Hypothalamus (tissue), 51 donors: ENCODE data around the gene PACS1.
A peak's percentile ranks its signal among the peaks of the same experiment; 100 is the strongest.
"Not testable (repeated sequence)": the region's sequence is repeated elsewhere in the genome, so short reads cannot be mapped to it uniquely, and the experiment has no call there.

ENCODE experiments used
- DNase-seq, 51 donors: peaks; one replicate each; lab custom pipeline; 2025; lab: John Stamatoyannopoulos, UW

Gene PACS1

DNA sequence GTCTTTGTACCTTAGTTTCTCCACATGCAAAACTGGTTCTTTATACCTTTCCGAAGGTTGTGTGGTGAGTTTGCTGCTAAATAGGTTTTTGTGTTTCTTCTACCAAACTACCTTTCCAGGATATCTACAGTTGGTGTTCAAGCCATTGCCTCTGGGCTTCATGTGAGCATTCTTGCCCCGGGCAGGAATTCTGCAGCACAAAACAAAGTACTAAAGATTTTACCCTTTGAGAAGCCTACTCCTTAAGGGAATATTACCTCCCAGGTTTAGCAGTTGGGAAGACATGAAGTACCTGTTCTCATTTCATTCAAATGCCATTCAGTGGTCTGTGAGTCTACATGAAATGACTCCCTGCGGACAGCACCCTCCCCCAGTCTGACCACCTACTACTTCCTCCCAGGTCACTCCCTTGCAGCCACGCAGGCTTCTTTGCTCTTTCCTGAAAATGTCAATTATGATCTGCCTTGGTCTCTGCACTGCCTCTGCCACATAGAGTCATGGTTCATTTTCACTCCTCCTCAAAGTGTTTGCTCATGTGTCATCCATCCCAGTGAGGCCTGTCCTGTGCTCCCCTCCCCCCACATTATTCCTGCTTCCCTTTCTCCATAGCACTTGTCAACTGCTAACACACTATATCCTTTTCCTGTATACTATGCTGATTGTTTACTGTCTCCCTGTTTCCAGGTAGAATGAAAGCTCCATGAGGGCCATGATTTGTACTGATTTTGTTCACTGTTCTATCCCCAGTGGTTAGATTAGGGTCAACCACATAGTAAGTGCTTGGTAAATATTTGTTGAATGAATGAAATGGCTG is 36.9 kb downstream of the PACS1 start:
- no peak for DNase-seq

DNA sequence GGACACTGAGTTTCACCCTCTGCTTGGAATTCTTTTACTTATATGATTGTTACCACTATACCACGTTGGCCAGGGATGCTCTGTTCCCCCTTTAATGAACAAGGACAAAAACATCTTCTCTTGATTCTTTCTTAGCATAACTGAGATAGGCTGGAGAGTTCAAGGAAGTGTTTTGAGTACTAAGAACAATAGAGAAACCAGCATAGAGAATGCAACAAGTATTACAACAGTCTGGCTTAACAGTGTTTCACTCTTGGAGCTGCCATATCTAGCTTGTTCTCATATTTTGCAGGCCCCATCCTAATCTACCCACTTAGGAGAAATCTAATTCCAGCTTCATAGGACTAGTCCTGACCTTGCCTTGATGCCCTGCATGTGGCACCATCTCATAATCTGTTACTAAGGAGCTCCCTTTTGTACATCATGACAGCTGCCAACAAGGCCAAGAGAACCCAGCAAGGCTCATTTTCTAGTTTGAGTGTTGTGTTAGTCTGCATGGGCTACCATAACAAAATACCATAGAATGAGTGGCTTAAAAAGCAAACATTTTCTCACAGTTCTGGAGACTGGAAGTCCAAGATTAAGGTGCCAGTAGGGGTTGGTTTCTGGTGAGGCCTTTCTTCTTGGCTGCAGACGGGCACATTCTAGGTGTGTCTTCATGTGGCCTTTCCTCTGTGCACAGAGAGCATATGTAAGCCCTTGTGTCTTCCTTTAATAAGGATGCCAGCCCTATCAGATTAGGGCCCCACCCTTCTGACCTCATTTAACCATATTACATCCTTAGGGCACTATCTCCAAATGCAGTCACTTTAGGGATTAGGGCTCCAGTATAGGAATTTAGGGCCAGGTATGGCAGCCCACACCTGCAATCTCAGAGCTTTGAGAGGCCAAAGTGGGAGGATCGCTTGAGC is 37.8 kb downstream of the PACS1 start:
- DNase-seq: no peak

DNA sequence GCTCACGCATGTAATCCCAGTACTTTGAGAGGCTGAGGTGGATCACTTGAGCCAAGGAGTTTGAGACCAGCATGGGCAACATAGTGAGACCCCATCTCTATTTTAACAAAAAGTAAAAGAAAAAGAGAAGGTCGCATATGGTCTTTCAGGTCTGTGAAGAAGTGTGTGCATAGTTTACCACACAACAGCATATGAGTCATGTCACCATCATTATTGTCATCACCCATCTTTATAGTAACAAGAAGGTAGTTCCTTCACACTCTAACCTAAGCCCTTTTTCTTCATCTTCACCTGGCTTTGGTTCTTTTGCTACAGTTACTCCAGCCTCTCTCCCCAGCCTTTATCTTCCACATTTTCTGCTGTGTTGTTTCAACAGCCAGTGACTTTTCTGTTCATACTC is 39.2 kb downstream of the PACS1 start:
- DNase-seq: no peak

DNA sequence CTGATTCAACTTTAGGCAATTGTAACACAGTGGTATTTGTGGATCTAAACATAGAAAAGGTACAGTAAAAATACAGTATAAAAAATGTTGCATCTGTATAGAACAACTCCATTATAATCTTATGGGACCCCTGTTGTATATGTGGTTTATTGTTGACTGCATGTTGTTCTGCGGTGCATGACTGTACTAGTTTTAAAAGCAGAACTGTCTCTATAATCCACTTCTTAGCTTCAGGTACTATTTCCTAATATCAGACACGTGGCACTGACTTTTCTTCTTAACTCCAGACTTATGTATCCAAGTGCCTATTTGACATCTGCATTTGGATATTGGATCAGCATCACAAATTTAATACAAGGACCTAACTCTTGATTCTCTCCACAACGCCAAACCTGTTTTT is 41.1 kb downstream of the PACS1 start:
- no peak for DNase-seq

DNA sequence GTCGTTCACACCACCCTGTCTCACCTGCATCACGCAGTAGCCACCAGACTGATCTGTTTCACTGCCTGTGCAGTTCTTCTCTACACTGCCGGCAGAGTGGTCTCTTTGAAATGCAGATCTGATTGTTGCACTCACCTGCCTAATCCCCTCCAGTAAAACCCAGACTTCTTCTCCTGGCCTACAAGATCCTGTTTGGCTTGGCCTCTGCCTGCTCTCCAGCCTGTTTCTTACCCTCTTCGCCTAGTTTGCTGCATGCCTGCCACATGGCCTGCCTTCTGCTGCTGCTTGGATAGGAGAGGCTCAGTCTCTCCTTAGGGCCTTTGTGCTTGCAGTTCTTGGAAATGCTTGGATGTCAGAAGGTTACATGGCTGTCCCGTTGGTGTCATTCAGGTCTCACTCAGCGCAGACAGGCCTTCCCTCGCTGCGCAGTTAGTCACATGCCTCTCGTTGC is 42.0 kb downstream of the PACS1 start:
- DNase-seq: no peak

DNA sequence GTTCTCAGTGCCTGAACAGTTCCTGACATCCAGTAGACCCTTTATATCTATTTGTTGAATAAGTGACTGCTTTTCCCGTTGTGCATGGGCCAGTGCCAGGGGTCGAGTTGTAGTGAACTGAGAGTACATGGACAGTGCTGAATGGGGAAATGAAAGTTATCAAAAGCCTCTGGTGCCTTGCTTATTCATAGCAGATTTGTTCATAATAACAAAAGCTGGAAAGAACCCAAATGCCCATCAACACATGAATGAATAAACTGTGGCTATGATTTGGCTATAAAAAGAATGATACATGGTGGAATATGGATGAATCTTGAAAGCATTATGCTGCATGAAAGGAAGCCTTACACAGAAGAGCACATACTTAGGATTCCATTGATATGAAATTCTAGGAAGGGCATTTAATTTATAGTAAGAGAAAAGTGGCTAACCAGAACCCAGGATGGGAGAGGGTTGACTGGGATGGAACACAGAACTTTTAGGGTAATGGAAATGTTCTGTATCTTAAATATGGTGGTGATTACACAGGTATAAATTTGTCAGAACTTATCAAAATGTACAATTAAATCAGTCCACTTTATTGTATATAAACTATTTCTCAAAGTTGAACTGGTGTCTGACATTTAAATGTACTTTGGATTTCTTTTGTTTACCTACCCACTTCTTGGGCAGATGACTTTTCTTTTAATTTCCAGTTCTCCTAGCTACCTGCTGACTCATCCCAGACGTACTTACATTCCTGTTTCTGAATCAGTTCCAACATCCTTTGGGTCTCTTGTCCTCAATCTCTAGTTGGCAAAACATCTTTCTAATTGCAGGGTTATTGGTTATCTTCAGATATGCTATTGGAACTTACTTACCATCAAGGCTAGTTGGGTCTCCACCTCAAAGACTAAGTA is 42.8 kb downstream of the PACS1 start:
- no peak for DNase-seq

DNA sequence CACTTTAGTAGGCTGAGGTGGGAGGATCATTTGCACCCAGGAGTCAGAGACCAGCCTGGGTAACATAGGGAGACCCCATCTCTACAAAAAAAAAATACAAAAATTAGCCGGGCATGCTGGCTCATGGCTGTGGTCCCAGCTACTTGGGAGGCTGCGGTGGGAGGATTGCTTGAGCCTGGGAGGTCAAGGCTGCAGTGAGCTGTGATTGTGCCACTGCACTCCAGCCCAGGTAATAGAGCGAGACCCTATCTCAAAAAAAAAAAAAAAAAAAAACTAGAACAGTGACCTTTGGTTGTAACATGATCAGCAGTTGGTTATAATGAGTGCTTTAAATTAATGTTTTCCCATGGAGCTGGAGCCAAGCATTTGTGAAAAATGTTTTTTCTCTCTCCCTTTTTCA is 44.9 kb downstream of the PACS1 start:
- DNase-seq: not testable (repeated sequence)

DNA sequence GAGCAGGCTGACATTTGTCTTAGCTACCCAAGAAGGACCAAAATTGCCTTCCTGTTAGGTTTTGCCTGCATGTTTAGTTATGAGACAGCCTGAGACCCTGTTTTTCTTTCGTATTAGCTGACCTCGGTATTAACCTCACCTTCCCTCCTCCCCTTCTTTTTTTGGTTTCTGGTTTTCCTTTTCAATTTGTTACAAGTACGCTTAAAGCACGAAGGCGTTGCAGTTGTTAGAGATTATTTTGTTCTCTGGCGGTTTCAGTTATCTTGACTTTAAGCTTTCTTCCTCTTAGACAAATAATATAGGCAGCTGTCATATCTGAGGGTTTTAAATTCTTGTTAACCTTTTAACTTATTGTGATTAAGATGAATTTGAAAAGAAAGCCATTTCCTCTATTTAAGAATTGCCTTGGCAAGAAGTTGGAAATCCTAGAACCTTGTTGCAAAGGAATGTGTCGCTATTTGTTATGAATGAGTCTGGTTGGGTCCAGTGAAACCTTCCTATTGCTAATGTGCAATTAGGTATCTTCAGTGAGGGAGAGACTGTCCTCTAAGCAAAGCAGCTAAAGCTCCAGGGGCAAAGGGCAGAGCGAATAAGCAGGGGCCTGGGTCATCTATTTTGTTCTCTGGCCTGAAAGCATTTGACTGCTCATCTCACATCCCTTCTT is 45.7 kb downstream of the PACS1 start:
- DNase-seq: no peak

DNA sequence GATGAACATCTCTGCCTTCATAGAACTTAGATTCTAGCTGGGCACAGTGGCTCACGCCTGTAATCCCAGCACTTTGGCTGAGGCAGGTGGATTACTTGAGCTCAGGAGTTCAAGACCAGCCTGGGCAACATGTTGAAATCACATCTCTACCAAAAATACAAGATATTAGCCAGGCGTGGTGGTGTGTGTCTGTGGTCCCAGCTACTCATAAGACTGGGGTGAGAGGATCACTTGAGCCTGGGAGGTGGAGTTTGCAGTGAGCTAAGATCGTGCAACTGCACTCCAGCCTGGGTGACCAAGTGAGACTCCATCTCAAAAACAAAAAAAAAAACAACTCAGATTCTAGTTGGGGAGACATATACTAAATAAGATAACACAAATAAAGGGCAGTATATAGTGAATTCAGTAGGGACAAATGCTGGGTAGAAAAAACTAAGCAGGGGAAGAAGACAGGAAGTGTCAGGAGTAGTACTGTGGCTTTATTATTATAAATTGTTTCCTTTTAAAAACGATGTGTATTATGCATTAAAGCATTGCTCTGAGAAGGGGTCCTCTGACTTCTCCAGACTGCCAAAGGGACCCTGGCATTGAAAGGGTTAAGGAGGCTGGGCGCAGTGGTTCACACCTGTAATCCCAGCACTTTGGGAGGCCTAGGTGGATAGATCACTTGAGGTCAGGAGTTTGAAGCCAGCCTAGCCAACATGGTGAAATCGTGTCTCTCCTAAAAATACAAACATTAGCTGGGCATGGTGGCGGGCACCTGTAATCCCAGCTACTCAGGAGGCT is 46.7 kb downstream of the PACS1 start:
- DNase-seq: no peak

DNA sequence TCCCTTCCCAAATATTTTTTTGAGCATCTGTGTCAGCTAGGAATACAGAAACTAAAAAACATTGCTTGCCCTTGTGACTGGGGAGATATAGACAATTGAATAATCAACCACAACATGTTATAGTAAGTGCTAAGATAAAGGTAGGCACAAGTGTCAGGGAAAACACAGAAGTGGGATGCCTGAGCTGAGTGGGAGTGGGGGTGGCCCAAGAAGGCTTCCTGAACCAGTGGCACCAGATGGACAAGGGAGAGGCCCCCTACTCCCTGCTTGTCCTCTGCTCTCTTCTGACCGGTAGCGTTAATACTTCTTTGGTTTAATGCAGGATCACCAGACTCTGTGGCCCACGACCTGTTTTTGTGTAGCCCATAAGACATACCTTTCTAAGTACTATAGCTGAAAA is 48.8 kb downstream of the PACS1 start:
- no peak for DNase-seq

DNA sequence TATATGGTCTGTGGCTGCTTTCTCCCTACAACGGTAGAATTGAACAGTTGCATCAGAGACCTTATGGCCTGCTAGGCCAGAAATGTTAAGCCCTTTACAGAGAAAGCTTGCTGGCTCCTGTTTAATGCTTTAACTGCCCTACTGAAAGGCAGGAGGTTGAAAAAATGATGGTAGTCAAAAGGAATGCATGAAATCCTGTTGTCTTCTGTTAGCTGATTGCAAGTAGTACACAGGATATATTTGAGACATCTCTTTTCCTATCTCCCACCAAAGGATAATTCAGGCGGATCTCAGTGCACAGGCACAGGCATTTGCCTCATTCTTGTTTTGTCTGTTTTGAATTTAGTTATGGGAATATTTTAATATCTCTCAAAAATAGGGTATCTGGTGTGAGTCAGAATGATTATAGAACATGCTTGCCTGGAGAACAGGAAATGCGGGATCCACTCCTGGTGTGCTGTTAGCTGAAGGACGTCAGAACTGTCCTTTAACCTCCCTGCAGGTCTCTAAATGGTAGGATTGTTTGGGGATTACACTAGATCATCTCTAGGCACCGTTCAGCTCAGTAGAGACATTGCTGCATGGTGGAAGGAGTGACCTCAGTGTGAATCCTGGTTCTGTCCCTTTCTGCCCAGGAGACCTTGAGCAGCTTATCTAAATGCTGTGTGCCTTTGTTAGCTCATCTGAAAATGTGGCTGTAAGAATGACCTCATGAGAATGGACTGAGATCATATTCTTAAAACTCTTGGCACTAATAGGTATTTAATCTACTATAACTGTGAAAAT is 49.5 kb downstream of the PACS1 start:
- no peak for DNase-seq

DNA sequence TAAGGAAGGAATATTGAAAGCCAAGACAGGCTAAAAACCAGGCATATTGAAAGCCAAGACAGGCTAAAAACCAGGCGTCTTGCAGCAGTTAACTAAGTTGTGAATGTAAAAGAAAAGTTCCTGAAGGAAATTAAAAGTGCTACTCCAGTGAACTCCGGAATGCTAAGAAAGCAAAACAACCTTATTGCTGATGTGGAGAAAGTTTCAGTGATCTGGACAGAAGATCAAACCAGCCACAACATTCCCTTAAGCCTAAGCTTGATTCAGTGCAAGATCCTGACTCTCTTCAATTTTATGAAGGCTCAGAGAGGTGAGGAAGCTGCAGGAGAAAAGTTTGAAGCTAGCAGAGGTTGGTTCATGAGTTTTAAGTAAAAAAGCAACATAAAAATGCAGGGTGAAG is 51.4 kb downstream of the PACS1 start:
- no peak for DNase-seq

DNA sequence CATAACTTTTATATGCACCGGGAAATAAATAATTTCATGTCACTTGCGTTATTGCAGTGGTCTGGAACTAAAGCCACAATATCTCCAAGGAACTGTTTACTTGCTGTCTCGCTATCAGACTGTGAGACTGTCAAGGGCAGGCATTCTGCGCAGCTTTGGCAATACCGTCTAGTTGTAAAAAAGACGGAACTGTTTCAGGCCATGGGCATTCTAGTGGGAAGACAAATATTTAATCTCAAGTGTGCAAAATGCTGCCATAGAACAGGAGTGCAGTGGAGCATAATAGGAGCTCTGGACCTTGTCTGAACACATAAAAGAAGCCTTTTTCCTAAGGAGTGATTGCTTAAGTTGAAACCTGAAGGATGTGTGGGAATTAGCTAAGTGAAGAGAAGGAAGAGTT is 53.8 kb downstream of the PACS1 start:
- DNase-seq: no peak

DNA sequence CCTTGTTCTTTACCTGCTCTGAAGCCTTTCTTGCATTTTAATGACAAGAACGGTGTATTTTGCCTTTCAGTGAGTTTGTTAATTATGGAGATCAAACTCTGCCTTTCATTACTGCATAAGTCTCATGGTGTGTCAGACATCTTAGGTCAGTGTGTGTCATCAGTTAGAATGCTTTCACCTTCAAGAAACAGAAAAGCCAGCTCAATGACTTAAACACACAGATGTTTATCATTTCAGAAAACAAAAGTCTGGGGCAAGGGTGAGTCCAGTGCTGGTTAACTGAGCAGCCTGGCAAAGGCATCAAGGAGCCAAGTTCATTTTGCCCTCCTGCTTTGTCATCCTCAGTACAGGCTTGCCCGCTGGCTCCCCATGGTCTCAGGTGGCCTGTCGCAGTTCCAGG is 54.5 kb downstream of the PACS1 start:
- DNase-seq: no peak

DNA sequence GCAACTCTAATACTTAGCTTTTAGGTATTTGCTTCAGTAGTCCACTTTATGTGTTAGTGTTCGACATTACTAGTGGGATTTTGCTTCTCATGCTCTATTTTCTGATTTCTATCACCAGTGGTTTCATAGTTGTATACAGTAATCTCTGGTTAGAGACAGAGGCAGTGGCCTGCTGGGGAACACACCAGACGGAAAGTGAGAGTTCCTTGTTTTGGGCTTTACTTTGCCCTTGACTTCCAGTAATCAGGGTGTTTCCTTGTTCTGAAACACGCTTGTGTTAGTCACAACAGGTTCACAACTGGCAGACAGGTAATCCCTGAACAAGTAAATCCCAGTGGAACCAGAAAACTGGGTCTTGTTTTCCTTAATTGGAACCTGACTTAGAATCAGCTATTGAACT is 56.0 kb downstream of the PACS1 start:
- peak in 1 of 51 donors; percentile 32 for DNase-seq

DNA sequence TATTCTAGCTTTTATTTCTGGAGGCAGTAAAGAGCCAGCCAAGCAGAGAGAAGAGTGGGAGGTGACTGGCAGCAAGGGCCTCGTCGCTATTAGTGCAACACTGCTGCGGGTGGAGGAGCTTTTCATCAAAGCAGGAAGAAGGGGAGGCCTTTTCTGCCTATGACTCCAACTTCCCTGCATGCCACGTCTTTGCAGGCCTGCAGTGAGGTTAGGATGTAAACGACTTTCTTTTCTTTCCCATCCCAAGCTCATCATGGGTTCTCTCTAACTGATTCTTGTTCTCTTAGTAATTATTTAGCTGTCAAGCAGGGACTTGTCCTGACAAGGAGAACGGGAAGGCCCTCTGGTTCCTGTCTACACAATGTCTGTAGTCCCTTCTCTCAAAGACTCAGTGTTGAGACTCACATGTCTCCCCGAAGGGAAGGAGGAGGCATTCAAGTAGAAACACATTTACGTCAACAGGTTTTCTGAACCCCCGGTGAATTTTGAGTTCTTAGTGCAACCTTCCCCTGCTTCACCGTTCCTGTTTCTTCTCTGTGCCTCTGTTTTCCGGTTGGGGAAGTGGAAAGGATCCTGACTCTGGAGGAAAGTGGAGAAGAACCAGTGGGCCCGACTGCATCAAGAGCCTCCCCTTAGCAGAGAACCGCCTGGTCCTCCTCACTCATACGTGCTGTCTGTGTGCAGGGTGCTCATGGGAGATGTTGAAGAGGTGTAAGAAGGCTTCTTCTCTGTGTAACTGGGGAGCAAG is 56.9 kb downstream of the PACS1 start:
- peak in 35 of 51 donors; percentile 2 to 76 (median 27) for DNase-seq

DNA sequence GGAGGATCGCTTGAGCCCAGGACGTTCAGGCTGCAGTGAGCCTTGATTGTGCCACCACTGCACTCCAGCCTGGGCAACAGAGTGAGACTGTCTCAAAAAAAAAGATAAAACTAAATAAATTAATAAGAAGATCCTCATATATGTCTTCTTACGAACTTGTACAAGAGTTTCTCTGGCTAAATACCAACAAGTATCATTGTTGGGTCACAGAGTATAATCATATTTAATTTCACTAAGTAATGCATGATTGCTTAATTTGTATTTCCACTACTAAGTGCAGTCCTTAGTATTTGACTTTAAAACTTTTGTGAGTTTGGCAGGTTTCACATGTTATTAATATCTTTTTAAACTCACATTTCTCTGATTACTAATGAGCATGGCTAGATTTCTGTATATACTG is 60.9 kb downstream of the PACS1 start:
- no peak for DNase-seq
